Smooth muscle cell (in vitro differentiated cells): Measurements from ENCODE around the gene NKD1. TPM values are rescaled to one million over a fixed set of nuclear protein-coding genes. Genes with fewer than 3 reads are reported as not detected.

Source experiments
- DNase-seq: peaks from one replicate; lab custom pipeline; 2025; ENCODE audit not compliant: unreplicated experiment; lab: John Stamatoyannopoulos, UW
- H2AFZ ChIP-seq: fragments of 200-600 bp; sonication (generic); 2 replicates; pipeline ENCODE4 v1.6.0; 2016; ENCODE audit warnings: antibody characterized with exemption, low read depth, mild to moderate bottlenecking
- H3F3A ChIP-seq: fragments of 200-600 bp; sonication (generic); 2 replicates; pipeline ENCODE4 v1.6.0; 2017; ENCODE audit warnings: antibody characterized with exemption, low read depth
- H3K27ac ChIP-seq: fragments of 200-600 bp; sonication (generic); 2 replicates; pipeline ENCODE4 v1.5.1; 2016; ENCODE audit warnings: low read depth, mild to moderate bottlenecking
- H3K27me3 ChIP-seq: fragments of 200-600 bp; sonication (generic); 2 replicates; pipeline ENCODE4 v1.6.1; 2016; ENCODE audit warnings: low read depth, mild to moderate bottlenecking
- H3K36me3 ChIP-seq: fragments of 200-600 bp; sonication (generic); 2 replicates; pipeline ENCODE4 v1.5.1; 2016; ENCODE audit warnings: low read depth
- H3K4me1 ChIP-seq: fragments of 200-600 bp; sonication (generic); 2 replicates; pipeline ENCODE4 v1.5.1; 2016; ENCODE audit warnings: low read depth
- H3K4me2 ChIP-seq: fragments of 200-600 bp; sonication (generic); 2 replicates; pipeline ENCODE4 v1.6.0; 2016; ENCODE audit warnings: mild to moderate bottlenecking
- H3K4me3 ChIP-seq: fragments of 200-600 bp; sonication (generic); 2 replicates; pipeline ENCODE4 v1.5.1; 2016; ENCODE audit warnings: mild to moderate bottlenecking
- H3K79me2 ChIP-seq: fragments of 200-600 bp; sonication (generic); 2 replicates; pipeline ENCODE4 v1.6.0; 2016; ENCODE audit warnings: low read depth, mild to moderate bottlenecking
- H3K9ac ChIP-seq: fragments of 200-600 bp; sonication (generic); 2 replicates; pipeline ENCODE4 v1.6.0; 2016; ENCODE audit warnings: low read depth
- H3K9me3 ChIP-seq: fragments of 200-600 bp; sonication (generic); replicated peaks from 2 replicates; pipeline ENCODE4 v1.5.1; 2016; ENCODE audit warnings: low read depth
- H4K20me1 ChIP-seq: fragments of 200-600 bp; sonication (generic); 2 replicates; pipeline ENCODE4 v1.6.0; 2016; ENCODE audit warnings: low read depth
- CTCF ChIP-seq: fragments of 200-600 bp; sonication (generic); IDR thresholded peaks from 2 replicates; pipeline ENCODE4 v1.5.1; 2017; ENCODE audit warnings: borderline replicate concordance, mild to moderate bottlenecking, antibody characterized with exemption; ENCODE audit not compliant: insufficient read depth, poor library complexity, severe bottlenecking
- WGBS: methylation state at CpG from one replicate; pipeline ENCODE4 v1.1.7; 2016; ENCODE audit warnings: low lambda C conversion rate; 5-methylcytosine and 5-hydroxymethylcytosine counted together
- polyA plus RNA-seq: library from polyadenylated mRNA; unstranded; fragments of >200 nt; fragmentation: Nextera tagmentation; extraction: Ambion mirVana; gene quantifications from 2 replicates; pipeline ENCODE4 v1.2.1, GENCODE V29; 2016
- total RNA-seq: library from RNA; depleted of rRNA; stranded (reverse); fragments of >200 nt; gene quantifications from 2 replicates; pipeline ENCODE4 v1.2.3, GENCODE V29; 2014

Gene NKD1
- total and polyA plus RNA-seq, 2 experiments from 2014 or later, result 4.5 to 18.8 TPM

GRCh38 chr16:50540711-50541007 is 7.5 kb upstream of the NKD1 start:
- Histone ChIP-seq H3K36me3 (no peaks in the 10 kb centered on the region), H3K4me3 (no peak overlapping the region), H3F3A (no peaks in the 10 kb centered on the region), H3K9me3 (no peaks in the 10 kb centered on the region), H3K9ac (no peak overlapping the region), H2AFZ (no peak overlapping the region), H3K79me2 (no peaks in the 10 kb centered on the region), H3K4me1 (peaks cover 7% of the 10 kb centered on the region), H3K4me2 (no peak overlapping the region), H4K20me1 (no peaks in the 10 kb centered on the region), H3K27ac (no peak overlapping the region), H3K27me3 (no peaks in the 10 kb centered on the region)
- no peak for DNase-seq
- 100% methylated on average over 3 of the region's 3 CpGs for WGBS
- no peak for TF ChIP-seq CTCF

DNA sequence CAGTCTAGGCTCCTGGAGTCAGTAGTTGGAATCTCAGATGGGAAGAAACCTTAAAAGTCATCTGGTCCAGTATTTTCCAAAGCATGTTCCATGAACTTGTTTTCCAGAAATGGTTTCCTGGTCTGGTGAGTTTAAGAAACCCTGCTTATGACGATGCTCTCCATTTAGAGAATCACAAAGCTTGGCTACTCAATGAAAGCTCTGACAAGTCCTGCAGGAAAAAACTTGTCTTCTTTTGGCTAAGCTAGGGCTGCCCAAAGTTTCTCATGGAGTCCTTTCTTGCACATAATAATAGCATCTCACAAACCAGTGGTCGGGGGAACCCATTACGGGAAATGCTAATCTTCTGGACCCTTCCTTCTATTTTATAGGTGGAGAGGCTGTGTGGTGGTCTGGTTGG is 5.5 kb upstream of the NKD1 start:
- Histone ChIP-seq H3K27me3 (no peaks in the 10 kb centered on the region), H4K20me1 (no peaks in the 10 kb centered on the region), H3K36me3 (no peaks in the 10 kb centered on the region), H3K9me3 (no peaks in the 10 kb centered on the region), H2AFZ (no peak overlapping the region), H3K4me3 (no peak overlapping the region), H3K79me2 (no peaks in the 10 kb centered on the region), H3K4me1 (peaks cover 7% of the 10 kb centered on the region), H3K9ac (no peak overlapping the region), H3K4me2 (no peak overlapping the region), H3F3A (no peaks in the 10 kb centered on the region), H3K27ac (no peak overlapping the region)
- DNase-seq, result no peak
- 91% methylated on average over 3 of the region's 3 CpGs for WGBS
- TF ChIP-seq CTCF, result no peak

DNA sequence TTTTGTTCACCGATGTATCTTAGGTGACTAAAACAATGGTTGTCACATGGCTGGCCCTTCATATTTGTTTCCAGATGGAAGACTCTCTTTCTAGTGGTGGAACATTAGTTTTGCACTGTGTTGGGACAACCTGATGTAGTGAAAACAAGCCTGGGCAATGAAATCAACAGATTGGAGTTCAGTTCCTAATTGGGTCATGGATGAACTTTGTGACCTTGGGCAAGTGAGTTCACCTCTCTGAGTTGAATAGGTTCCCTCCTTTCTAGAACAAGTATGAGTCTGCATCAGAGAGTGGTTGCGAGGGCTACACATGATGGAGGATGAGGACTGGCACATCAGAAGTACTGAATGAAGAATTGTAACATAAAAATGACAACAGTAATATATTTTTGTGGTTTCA is 2.1 kb upstream of the NKD1 start:
- Histone ChIP-seq H3F3A (no peaks in the 10 kb centered on the region), H3K79me2 (peaks cover 5% of the 10 kb centered on the region), H3K4me1 (peaks cover 12% of the 10 kb centered on the region), H3K4me3 (no peak overlapping the region), H2AFZ (no peak overlapping the region), H3K9ac (no peak overlapping the region), H3K36me3 (no peaks in the 10 kb centered on the region), H3K4me2 (no peak overlapping the region), H3K9me3 (no peaks in the 10 kb centered on the region), H3K27ac (no peak overlapping the region), H3K27me3 (no peaks in the 10 kb centered on the region), H4K20me1 (peaks cover 6% of the 10 kb centered on the region)
- 96% methylated on average over 2 of the region's 2 CpGs for WGBS
- DNase-seq, result no peak
- TF ChIP-seq CTCF, result no peak

- Histone ChIP-seq H3K27me3 (no peaks in the 10 kb centered on the region), H4K20me1 (peaks cover 19% of the 10 kb centered on the region), H2AFZ (peak overlapping the region; percentile 93), H3K79me2 (peaks cover 5% of the 10 kb centered on the region), H3K36me3 (no peaks in the 10 kb centered on the region), H3K4me2 (peak overlapping the region; percentile 89), H3K4me1 (peaks cover 16% of the 10 kb centered on the region), H3K9me3 (no peaks in the 10 kb centered on the region), H3F3A (no peaks in the 10 kb centered on the region), H3K9ac (no peak overlapping the region), H3K27ac (no peak overlapping the region), H3K4me3 (peak overlapping the region; percentile 65)
- no peak for DNase-seq
- WGBS, result 3% methylated on average over 41 of the region's 50 CpGs
- TF ChIP-seq CTCF, result no peak
Measured at GRCh38 chr16:50547340-50548124, 664 bp upstream of the NKD1 start.
